Liver (tissue), 9 donors: ENCODE data around the gene IQCE. TPM values are rescaled to one million over a fixed set of nuclear protein-coding genes. Genes with fewer than 3 reads are reported as not detected.

Source experiments
- DNase-seq: peaks from one replicate; pipeline ENCODE4 v3.0.0-alpha.2; 2017; ENCODE audit warnings: low spot score
- H3K27ac ChIP-seq, 2 donors: one replicate each; pipeline ENCODE4 v1.7.0; 2013; ENCODE audit warnings: inconsistent platforms in 2 of 2, low read length in 2 of 2, control low read depth in 1 of 2, low read depth in 1 of 2, mild to moderate bottlenecking in 1 of 2
- H3K27me3 ChIP-seq, 4 donors: one replicate each; pipeline versions ENCODE4 v1.6.1 to v1.7.0; 2013; ENCODE audit warnings: low read length in 3 of 4, inconsistent platforms in 1 of 4, mild to moderate bottlenecking in 1 of 4, moderate library complexity in 1 of 4; ENCODE audit not compliant: control insufficient read depth in 4 of 4, insufficient read depth in 4 of 4
- H3K36me3 ChIP-seq, 4 donors: one replicate each; pipeline versions ENCODE4 v1.6.1 to v1.7.0; 2013; ENCODE audit warnings: low read length in 3 of 4, mild to moderate bottlenecking in 3 of 4, low read depth in 1 of 4, moderate library complexity in 1 of 4; ENCODE audit not compliant: control insufficient read depth in 4 of 4, insufficient read depth in 3 of 4
- H3K4me1 ChIP-seq, 4 donors: one replicate each; pipeline versions ENCODE4 v1.6.1 to v1.7.0; 2013; ENCODE audit warnings: low read length in 3 of 4, mild to moderate bottlenecking in 3 of 4, moderate library complexity in 1 of 4; ENCODE audit not compliant: control insufficient read depth in 4 of 4, insufficient read depth in 4 of 4
- H3K4me3 ChIP-seq, 3 donors: one replicate each; pipeline versions ENCODE4 v1.6.1 to v1.7.0; 2013; ENCODE audit warnings: low read length in 3 of 3, control low read depth in 1 of 3, low read depth in 1 of 3, mild to moderate bottlenecking in 1 of 3
- H3K9ac ChIP-seq, 2 donors: one replicate each; pipeline ENCODE4 v1.7.0; 2013; ENCODE audit warnings: low read length in 2 of 2, mild to moderate bottlenecking in 2 of 2, moderate library complexity in 2 of 2, control low read depth in 1 of 2, low read depth in 1 of 2
- H3K9me3 ChIP-seq, 4 donors: one replicate each; pipeline versions ENCODE4 v1.6.1 to v1.7.0; 2013; ENCODE audit warnings: low read length in 3 of 4; ENCODE audit not compliant: control insufficient read depth in 4 of 4
- EGR1 ChIP-seq, 2 donors: IDR thresholded peaks; 2 replicates each; pipeline ENCODE4 v1.6.1; 2016 to 2018; ENCODE audit warnings: antibody characterized with exemption in 2 of 2, low read depth in 2 of 2
- FOXA1 ChIP-seq: IDR thresholded peaks from 2 replicates; pipeline ENCODE4 v1.6.1; 2016; ENCODE audit warnings: antibody characterized with exemption
- FOXA2 ChIP-seq: IDR thresholded peaks from 2 replicates; pipeline ENCODE4 v1.6.1; 2016; ENCODE audit warnings: antibody characterized with exemption
- GABPA ChIP-seq, 2 donors: IDR thresholded peaks in 1 of 2; conservative IDR thresholded peaks in 1 of 2; 2 replicates each; pipeline ENCODE4 v1.6.1; 2016; ENCODE audit warnings: antibody characterized with exemption in 2 of 2, mild to moderate bottlenecking in 1 of 2, moderate library complexity in 1 of 2
- HNF4A ChIP-seq, 2 donors: conservative IDR thresholded peaks; 2 replicates each; pipeline ENCODE4 v1.6.1; 2016; ENCODE audit warnings: antibody characterized with exemption in 2 of 2, mild to moderate bottlenecking in 2 of 2
- HNF4G ChIP-seq: IDR thresholded peaks from 2 replicates; pipeline ENCODE4 v1.6.1; 2016; ENCODE audit warnings: antibody characterized with exemption
- JUND ChIP-seq, 2 donors: IDR thresholded peaks; 2 replicates each; pipeline ENCODE4 v1.6.1; 2016; ENCODE audit warnings: antibody characterized with exemption in 2 of 2
- MAX ChIP-seq: IDR thresholded peaks from 2 replicates; pipeline ENCODE4 v1.6.1; 2016; ENCODE audit warnings: antibody characterized with exemption
- NR2F2 ChIP-seq: IDR thresholded peaks from 2 replicates; pipeline ENCODE4 v1.6.1; 2016; ENCODE audit warnings: antibody characterized with exemption
- RAD21 ChIP-seq, 2 donors: IDR thresholded peaks; 2 replicates each; pipeline ENCODE4 v1.6.1; 2016; ENCODE audit warnings: antibody characterized with exemption in 2 of 2, mild to moderate bottlenecking in 2 of 2
- RXRA ChIP-seq, 2 donors: IDR thresholded peaks; 2 replicates each; pipeline ENCODE4 v1.6.1; 2017 to 2018; ENCODE audit warnings: antibody characterized with exemption in 2 of 2, mild to moderate bottlenecking in 1 of 2
- SP1 ChIP-seq: IDR thresholded peaks from 2 replicates; pipeline ENCODE4 v1.6.1; 2018; ENCODE audit warnings: antibody characterized with exemption, mild to moderate bottlenecking
- TAF1 ChIP-seq: conservative IDR thresholded peaks from 2 replicates; pipeline ENCODE4 v1.6.1; 2016; ENCODE audit warnings: antibody characterized with exemption, mild to moderate bottlenecking
- YY1 ChIP-seq: IDR thresholded peaks from 2 replicates; pipeline ENCODE4 v1.6.1; 2016; ENCODE audit warnings: antibody characterized with exemption, mild to moderate bottlenecking
- ZBTB33 ChIP-seq: IDR thresholded peaks from 2 replicates; pipeline ENCODE4 v1.6.1; 2016; ENCODE audit warnings: antibody characterized with exemption
- WGBS: extraction: QIAGEN DNeasy Blood & Tissue Kit; methylation state at CpG from one replicate; pipeline ENCODE4 v1.1.7; 2013; 5-methylcytosine and 5-hydroxymethylcytosine counted together
- polyA plus RNA-seq, 2 donors: library from polyadenylated mRNA; stranded (reverse) in 1 of 2; unstranded in 1 of 2; fragments of 200-250 nt in 1 of 2; fragments of >200 nt in 1 of 2; fragmentation: Nextera tagmentation in 1 of 2; extraction: Ambion mirVana in 1 of 2; gene quantifications; one replicate each; pipeline versions ENCODE4 v1.2.1 to v1.2.3, GENCODE V29; 2013 to 2015
- total RNA-seq, 2 donors: library from RNA; depleted of rRNA; stranded (reverse); fragments of >200 nt; gene quantifications; one replicate each; pipeline ENCODE4 v1.2.3, GENCODE V29; 2014
- TF ChIP-seq, protein P1 (sequence below): IDR thresholded peaks from 2 replicates; pipeline ENCODE4 v1.6.1; 2016; ENCODE audit warnings: antibody characterized with exemption
- TF ChIP-seq, protein P2 (sequence below): IDR thresholded peaks from 2 replicates; pipeline ENCODE4 v1.6.1; 2016; ENCODE audit warnings: antibody characterized with exemption, mild to moderate bottlenecking
- TF ChIP-seq, protein P3 (sequence below): fragments of 150-350 bp; IDR thresholded peaks from 2 replicates; pipeline ENCODE4 v1.5.1; 2017; ENCODE audit warnings: improper control_type of control experiment, low read depth, low read length; ENCODE audit not compliant: missing input control
- donor health status: healthy.
- donor health status: healthy.
- donor health status: healthy.
- donor health status: healthy.
- donor health status: healthy.

IQCE gene
- total and polyA plus RNA-seq, 4 donors = 2.1 to 5.9 (median 3.6) TPM

- TF ChIP-seq ZBTB33 (peak; percentile 63), FOXA1 (peak; percentile 28), TAF1 (no peak), EGR1 (IDR thresholded peaks at IDR 0.05; ENCODE audit: low read depth in 2 of 2) (no peak), GABPA (IDR thresholded peaks at IDR 0.05 in 1 of 2, conservative IDR thresholded peaks at IDR 0.05 in 1 of 2) (no peak)
- TF ChIP-seq, protein P1, sequence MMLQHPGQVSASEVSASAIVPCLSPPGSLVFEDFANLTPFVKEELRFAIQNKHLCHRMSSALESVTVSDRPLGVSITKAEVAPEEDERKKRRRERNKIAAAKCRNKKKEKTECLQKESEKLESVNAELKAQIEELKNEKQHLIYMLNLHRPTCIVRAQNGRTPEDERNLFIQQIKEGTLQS = no peak
Measured at GRCh38 chr7:2635810-2636701, 77.3 kb downstream of the IQCE start (continued).

GRCh38 chr7:2637066-2637471 is 78.3 kb downstream of the IQCE start:
- H3K4me3 ChIP-seq = no peak overlapping the region
- H3K27ac ChIP-seq = peak overlapping the region; percentile 29 to 94
- peaks cover 42 to 96% (median 76%) of the 10 kb centered on the region in 4 donors for H3K4me1 ChIP-seq
- DNase-seq = no peak
- H3K9me3 ChIP-seq = no peaks in the 10 kb centered on the region
- H3K27me3 ChIP-seq = no peaks in the 10 kb centered on the region
- peak overlapping the region; percentile 6 to 36 for H3K9ac ChIP-seq
- TF ChIP-seq RXRA (IDR thresholded peaks at IDR 0.05) = no peak
- TF ChIP-seq, protein P2, sequence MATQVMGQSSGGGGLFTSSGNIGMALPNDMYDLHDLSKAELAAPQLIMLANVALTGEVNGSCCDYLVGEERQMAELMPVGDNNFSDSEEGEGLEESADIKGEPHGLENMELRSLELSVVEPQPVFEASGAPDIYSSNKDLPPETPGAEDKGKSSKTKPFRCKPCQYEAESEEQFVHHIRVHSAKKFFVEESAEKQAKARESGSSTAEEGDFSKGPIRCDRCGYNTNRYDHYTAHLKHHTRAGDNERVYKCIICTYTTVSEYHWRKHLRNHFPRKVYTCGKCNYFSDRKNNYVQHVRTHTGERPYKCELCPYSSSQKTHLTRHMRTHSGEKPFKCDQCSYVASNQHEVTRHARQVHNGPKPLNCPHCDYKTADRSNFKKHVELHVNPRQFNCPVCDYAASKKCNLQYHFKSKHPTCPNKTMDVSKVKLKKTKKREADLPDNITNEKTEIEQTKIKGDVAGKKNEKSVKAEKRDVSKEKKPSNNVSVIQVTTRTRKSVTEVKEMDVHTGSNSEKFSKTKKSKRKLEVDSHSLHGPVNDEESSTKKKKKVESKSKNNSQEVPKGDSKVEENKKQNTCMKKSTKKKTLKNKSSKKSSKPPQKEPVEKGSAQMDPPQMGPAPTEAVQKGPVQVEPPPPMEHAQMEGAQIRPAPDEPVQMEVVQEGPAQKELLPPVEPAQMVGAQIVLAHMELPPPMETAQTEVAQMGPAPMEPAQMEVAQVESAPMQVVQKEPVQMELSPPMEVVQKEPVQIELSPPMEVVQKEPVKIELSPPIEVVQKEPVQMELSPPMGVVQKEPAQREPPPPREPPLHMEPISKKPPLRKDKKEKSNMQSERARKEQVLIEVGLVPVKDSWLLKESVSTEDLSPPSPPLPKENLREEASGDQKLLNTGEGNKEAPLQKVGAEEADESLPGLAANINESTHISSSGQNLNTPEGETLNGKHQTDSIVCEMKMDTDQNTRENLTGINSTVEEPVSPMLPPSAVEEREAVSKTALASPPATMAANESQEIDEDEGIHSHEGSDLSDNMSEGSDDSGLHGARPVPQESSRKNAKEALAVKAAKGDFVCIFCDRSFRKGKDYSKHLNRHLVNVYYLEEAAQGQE = no peak
- TF ChIP-seq FOXA2 = no peak
- no peak for TF ChIP-seq JUND (IDR thresholded peaks at IDR 0.05)
- TF ChIP-seq NR2F2 = no peak
- no peak for TF ChIP-seq TAF1
- no peak for TF ChIP-seq YY1
- TF ChIP-seq GABPA (IDR thresholded peaks at IDR 0.05 in 1 of 2, conservative IDR thresholded peaks at IDR 0.05 in 1 of 2) = no peak
- no peak for TF ChIP-seq FOXA1
- no peak for TF ChIP-seq EGR1 (IDR thresholded peaks at IDR 0.05; ENCODE audit: low read depth in 2 of 2)
- TF ChIP-seq HNF4G = no peak
- TF ChIP-seq SP1 = no peak
- TF ChIP-seq, protein P1 = no peak
- TF ChIP-seq HNF4A (conservative IDR thresholded peaks at IDR 0.05) = no peak
- TF ChIP-seq ZBTB33 = no peak
- TF ChIP-seq RAD21 (IDR thresholded peaks at IDR 0.05) = no peak
- no peak for TF ChIP-seq MAX
- TF ChIP-seq, protein P3, sequence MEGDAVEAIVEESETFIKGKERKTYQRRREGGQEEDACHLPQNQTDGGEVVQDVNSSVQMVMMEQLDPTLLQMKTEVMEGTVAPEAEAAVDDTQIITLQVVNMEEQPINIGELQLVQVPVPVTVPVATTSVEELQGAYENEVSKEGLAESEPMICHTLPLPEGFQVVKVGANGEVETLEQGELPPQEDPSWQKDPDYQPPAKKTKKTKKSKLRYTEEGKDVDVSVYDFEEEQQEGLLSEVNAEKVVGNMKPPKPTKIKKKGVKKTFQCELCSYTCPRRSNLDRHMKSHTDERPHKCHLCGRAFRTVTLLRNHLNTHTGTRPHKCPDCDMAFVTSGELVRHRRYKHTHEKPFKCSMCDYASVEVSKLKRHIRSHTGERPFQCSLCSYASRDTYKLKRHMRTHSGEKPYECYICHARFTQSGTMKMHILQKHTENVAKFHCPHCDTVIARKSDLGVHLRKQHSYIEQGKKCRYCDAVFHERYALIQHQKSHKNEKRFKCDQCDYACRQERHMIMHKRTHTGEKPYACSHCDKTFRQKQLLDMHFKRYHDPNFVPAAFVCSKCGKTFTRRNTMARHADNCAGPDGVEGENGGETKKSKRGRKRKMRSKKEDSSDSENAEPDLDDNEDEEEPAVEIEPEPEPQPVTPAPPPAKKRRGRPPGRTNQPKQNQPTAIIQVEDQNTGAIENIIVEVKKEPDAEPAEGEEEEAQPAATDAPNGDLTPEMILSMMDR = no peak
- H3K36me3 ChIP-seq = no peaks in the 10 kb centered on the region
- 72% methylated on average over 17 of the region's 17 CpGs for WGBS
